ENCODE data around the gene RPP21. TPM values are rescaled to one million over a fixed set of nuclear protein-coding genes. Genes with fewer than 3 reads are reported as not detected.
A peak's percentile ranks its signal among the peaks of the same experiment; 100 is the strongest.

Gene RPP21
- total RNA-seq, 3 donors from 2014 or later (not counting 1 experiment from before 2014, with no cell fraction given): 24.6 to 33.3 (median 31.4) TPM

DNA sequence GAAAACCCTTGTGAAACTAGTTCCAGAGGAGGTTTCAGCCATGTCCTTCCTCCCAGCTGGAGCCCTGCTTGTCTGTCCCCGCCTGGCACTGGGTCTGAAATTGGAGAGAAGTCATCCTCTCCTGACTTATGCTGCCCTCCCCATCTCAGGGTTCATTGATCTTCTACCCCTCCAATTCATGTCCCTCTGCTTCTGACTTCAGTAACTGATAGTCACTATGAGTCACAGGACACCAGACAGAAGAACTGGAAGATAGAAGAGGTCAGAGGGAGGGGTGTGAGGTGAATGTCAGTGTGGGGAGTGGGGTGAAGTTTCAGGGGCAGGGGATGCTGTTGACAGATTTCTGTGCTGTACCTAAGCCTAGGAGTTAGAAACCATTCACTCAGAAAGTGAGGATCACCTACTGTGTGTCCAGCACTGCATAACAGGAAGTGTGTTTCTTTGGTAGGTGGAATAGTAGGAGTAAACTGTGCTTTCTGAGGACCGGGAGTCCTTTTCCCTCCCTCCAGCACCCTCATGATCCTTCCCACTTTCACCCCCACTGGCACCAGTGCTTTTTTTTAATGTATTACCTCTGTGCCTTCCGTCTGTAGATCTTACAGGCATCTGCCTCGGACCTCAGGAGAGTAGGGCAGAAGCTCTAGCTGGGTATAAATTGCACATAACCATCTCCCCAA is 627 bp upstream of the RPP21 start:
- Histone ChIP-seq H3K36me3 (ENCODE audit: control insufficient read depth, insufficient read depth, low read length) (peaks cover 38% of the 10 kb centered on the region), H3K27me3 (ENCODE audit: control insufficient read depth, insufficient read depth, low read length) (no peaks in the 10 kb centered on the region), H3K4me1 (ENCODE audit: control insufficient read depth, insufficient read depth, low read length) (peaks cover 11% of the 10 kb centered on the region), H3K9me3 (ENCODE audit: control insufficient read depth, insufficient read depth, low read length) (no peaks in the 10 kb centered on the region), H3K4me3 (ENCODE audit: low read length) (peak overlapping the region; percentile 93), H3K27ac (ENCODE audit: low read length) (peak overlapping the region; percentile 9)
- TF ChIP-seq, protein P1, sequence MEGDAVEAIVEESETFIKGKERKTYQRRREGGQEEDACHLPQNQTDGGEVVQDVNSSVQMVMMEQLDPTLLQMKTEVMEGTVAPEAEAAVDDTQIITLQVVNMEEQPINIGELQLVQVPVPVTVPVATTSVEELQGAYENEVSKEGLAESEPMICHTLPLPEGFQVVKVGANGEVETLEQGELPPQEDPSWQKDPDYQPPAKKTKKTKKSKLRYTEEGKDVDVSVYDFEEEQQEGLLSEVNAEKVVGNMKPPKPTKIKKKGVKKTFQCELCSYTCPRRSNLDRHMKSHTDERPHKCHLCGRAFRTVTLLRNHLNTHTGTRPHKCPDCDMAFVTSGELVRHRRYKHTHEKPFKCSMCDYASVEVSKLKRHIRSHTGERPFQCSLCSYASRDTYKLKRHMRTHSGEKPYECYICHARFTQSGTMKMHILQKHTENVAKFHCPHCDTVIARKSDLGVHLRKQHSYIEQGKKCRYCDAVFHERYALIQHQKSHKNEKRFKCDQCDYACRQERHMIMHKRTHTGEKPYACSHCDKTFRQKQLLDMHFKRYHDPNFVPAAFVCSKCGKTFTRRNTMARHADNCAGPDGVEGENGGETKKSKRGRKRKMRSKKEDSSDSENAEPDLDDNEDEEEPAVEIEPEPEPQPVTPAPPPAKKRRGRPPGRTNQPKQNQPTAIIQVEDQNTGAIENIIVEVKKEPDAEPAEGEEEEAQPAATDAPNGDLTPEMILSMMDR (IDR thresholded peaks at IDR 0.05): no peak
- Mint-ChIP-seq H3K9me3 (no peaks in the 10 kb centered on the region), H3K27me3 (ENCODE audit: low read depth in 2 of 2) (peaks cover 0 to under 1% of the 10 kb centered on the region in 2 donors), H3K4me1 (peaks cover 10 to 14% of the 10 kb centered on the region in 2 donors), H3K36me3 (no peaks in the 10 kb centered on the region), H3K4me3 (peak overlapping the region; percentile 89), H3K27ac (peak overlapping the region in 1 of 2 donors; percentile 78)
- intact Hi-C loops (cut with micrococcal nuclease): no loop called here
- ATAC-seq (no peak), DNase-seq (no peak)
- 66% methylated on average over 3 of the region's 4 CpGs for WGBS (ENCODE audit: insufficient coverage)

DNA sequence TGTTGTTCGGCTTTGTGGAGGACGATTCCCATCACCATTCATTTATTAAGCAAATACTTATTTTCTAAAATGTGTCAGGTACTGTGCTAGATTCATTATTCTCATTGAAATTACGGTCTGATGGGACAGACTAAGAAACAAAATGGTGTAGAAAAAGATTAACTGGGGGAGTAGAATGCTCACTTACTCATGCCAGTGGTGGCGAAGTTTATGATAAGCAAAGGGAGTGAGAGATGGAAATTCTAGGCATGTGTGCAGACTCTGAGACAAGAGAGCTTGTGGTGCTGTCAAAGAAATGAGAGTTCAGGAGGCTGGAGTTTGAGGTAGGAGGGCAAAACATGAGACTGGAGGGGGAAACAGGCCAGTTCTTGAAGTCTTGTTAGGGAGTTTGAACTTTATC is 896 bp downstream of the RPP21 start:
- Mint-ChIP-seq H3K27me3 (ENCODE audit: low read depth in 2 of 2) (peaks cover 0 to 16% of the 10 kb centered on the region in 2 donors), H3K4me1 (peaks cover 10 to 14% of the 10 kb centered on the region in 2 donors), H3K9me3 (no peaks in the 10 kb centered on the region), H3K4me3 (peak overlapping the region; percentile 89), H3K36me3 (no peaks in the 10 kb centered on the region), H3K27ac (peak overlapping the region; percentile 75 to 78)
- no peaks in the 10 kb centered on the region for H3K9me3 ChIP-seq (ENCODE audit: control insufficient read depth, insufficient read depth, low read length)
- H3K4me1 ChIP-seq (ENCODE audit: control insufficient read depth, insufficient read depth, low read length): peaks cover 11% of the 10 kb centered on the region
- WGBS (ENCODE audit: insufficient coverage): 93% methylated on average over 2 of the region's 4 CpGs
- H3K4me3 ChIP-seq (ENCODE audit: low read length): peak overlapping the region; percentile 93
- TF ChIP-seq, protein P1 (IDR thresholded peaks at IDR 0.05): no peak
- ATAC-seq (no peak), DNase-seq (no peak)
- no peaks in the 10 kb centered on the region for H3K27me3 ChIP-seq (ENCODE audit: control insufficient read depth, insufficient read depth, low read length)
- intact Hi-C loops (cut with micrococcal nuclease): no loop called here
- peaks cover 25% of the 10 kb centered on the region for H3K36me3 ChIP-seq (ENCODE audit: control insufficient read depth, insufficient read depth, low read length)
- no peak overlapping the region for H3K27ac ChIP-seq (ENCODE audit: low read length)

DNA sequence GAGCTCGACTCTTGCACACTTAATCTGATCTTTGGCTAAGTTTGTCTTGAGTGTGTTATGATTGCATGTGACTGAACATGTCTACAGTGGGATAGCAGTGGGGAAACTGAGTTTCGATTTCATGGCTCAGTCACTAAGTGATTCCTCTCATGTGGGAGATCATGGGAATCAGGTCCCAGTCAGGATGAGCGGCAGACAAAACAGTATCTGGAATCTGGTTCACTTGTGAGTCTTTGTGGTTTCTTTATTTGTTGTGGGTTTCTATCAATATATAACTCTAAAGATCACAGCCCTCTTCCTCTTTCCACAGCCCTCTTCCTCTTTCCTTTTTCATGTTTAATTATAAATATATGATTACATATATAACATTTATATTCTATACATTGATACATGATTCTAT is 4.0 kb downstream of the RPP21 start:
- peaks cover 10% of the 10 kb centered on the region for H3K36me3 ChIP-seq (ENCODE audit: control insufficient read depth, insufficient read depth, low read length)
- intact Hi-C loops (cut with micrococcal nuclease): no loop called here
- Mint-ChIP-seq H3K36me3 (no peaks in the 10 kb centered on the region), H3K27ac (no peak overlapping the region), H3K4me3 (no peak overlapping the region), H3K4me1 (peaks cover 10 to 14% of the 10 kb centered on the region in 2 donors), H3K27me3 (ENCODE audit: low read depth in 2 of 2) (peaks cover 8 to 43% of the 10 kb centered on the region in 2 donors), H3K9me3 (no peaks in the 10 kb centered on the region)
- H3K9me3 ChIP-seq (ENCODE audit: control insufficient read depth, insufficient read depth, low read length): no peaks in the 10 kb centered on the region
- ATAC-seq (no peak), DNase-seq (no peak)
- TF ChIP-seq, protein P1 (IDR thresholded peaks at IDR 0.05): no peak
- no peak overlapping the region for H3K4me3 ChIP-seq (ENCODE audit: low read length)
- H3K27ac ChIP-seq (ENCODE audit: low read length): no peak overlapping the region
- H3K4me1 ChIP-seq (ENCODE audit: control insufficient read depth, insufficient read depth, low read length): peaks cover 11% of the 10 kb centered on the region
- WGBS (ENCODE audit: insufficient coverage): 71% methylated on average over 3 of the region's 3 CpGs
- H3K27me3 ChIP-seq (ENCODE audit: control insufficient read depth, insufficient read depth, low read length): no peaks in the 10 kb centered on the region
